Tibial nerve (tissue), 4 donors: ENCODE data around the gene SLC37A1. TPM values are rescaled to one million over a fixed set of nuclear protein-coding genes. Genes with fewer than 3 reads are reported as not detected.

Source experiments
- DNase-seq, 2 donors: peaks; one replicate each; pipeline ENCODE4 v3.0.0-alpha.2; 2019; ENCODE audit warnings: low spot score in 2 of 2
- H3K27ac ChIP-seq, 4 donors: fragments of 200-600 bp; sonication (generic) in 3 of 4; one replicate each; pipeline ENCODE4 v1.5.1; 2017 to 2019; ENCODE audit warnings: mild to moderate bottlenecking in 1 of 4
- H3K27me3 ChIP-seq, 2 donors: fragments of 200-600 bp; sonication (generic) in 1 of 2; one replicate each; pipeline versions ENCODE4 v1.5.1 to v1.6.0; 2017 to 2019
- H3K36me3 ChIP-seq, 3 donors: fragments of 200-600 bp; sonication (generic); one replicate each; pipeline ENCODE4 v1.5.1; 2018 to 2019
- H3K4me1 ChIP-seq, 4 donors: fragments of 200-600 bp; sonication (generic) in 3 of 4; one replicate each; pipeline ENCODE4 v1.5.1; 2017 to 2019
- H3K4me3 ChIP-seq, 4 donors: fragments of 200-600 bp; sonication (generic) in 3 of 4; one replicate each; pipeline ENCODE4 v1.5.1; 2017 to 2019; ENCODE audit warnings: mild to moderate bottlenecking in 1 of 4, moderate library complexity in 1 of 4
- H3K9me3 ChIP-seq, 4 donors: fragments of 200-600 bp; sonication (generic) in 3 of 4; one replicate each; pipeline ENCODE4 v1.5.1; 2017 to 2019
- CTCF ChIP-seq, 5 experiments: fragments of 200-600 bp in 3 of 5; fragments of 450-650 bp in 2 of 5; sonication (generic) in 3 of 5; IDR thresholded peaks; one replicate each; pipeline ENCODE4 v1.5.1; 2016 to 2019; ENCODE audit warnings: antibody characterized with exemption in 5 of 5, mild to moderate bottlenecking in 3 of 5, moderate library complexity in 2 of 5
- EP300 ChIP-seq, 2 donors: sonication (generic); formaldehyde crosslinking; IDR thresholded peaks; one replicate each; pipeline ENCODE4 v1.6.1; 2017; ENCODE audit warnings: antibody characterized with exemption in 2 of 2, mild to moderate bottlenecking in 1 of 2
- POLR2A ChIP-seq, 2 donors: fragments of 450-650 bp; IDR thresholded peaks; one replicate each; pipeline ENCODE4 v1.6.1; 2017; ENCODE audit warnings: antibody characterized with exemption in 2 of 2, mild to moderate bottlenecking in 2 of 2, moderate library complexity in 2 of 2
- WGBS, 2 donors: methylation state at CpG; one replicate each; pipeline ENCODE4 v1.1.5; 2018; 5-methylcytosine and 5-hydroxymethylcytosine counted together
- total RNA-seq, 4 donors: library from RNA; depleted of rRNA; stranded (reverse); fragments of >200 nt; gene quantifications; one replicate each; pipeline ENCODE4 v1.1.0, GENCODE V29; 2016

The SLC37A1 gene
- total RNA-seq, 4 donors from 2014 or later, result 4.4 to 6.7 (median 5.0) TPM

DNA sequence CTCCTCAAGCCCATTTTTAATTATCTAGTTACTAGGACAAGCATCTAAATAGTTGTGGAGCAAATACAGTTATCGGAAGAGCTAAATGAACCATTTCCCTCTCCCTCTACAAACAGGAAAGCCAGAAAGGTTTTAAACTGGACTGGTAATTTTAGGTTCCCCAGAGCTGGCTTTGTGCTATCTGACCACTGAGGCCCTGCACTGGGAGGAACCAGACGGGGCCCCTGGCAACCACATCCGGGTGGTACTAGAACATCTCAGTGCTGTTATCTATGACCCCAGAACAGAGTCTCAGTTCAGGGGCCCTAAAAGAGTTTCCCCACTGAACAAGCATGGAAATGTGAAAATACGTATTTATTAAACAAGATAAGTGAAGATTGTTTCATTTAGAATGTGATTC, 9.9 kb upstream of the SLC37A1 start:
- H3K4me3 ChIP-seq, result no peak overlapping the region
- TF ChIP-seq CTCF (IDR thresholded peaks at IDR 0.05) (no peak), EP300 (IDR thresholded peaks at IDR 0.05) (no peak), POLR2A (IDR thresholded peaks at IDR 0.05) (no peak)
- H3K27me3 ChIP-seq, result no peaks in the 10 kb centered on the region
- no peak for DNase-seq
- 75 to 79% methylated on average over 4 of the region's 4 CpGs for WGBS, 2 donors
- H3K27ac ChIP-seq, result no peak overlapping the region
- H3K4me1 ChIP-seq, result no peaks in the 10 kb centered on the region
- H3K9me3 ChIP-seq, result no peaks in the 10 kb centered on the region
- no peaks in the 10 kb centered on the region for H3K36me3 ChIP-seq

DNA sequence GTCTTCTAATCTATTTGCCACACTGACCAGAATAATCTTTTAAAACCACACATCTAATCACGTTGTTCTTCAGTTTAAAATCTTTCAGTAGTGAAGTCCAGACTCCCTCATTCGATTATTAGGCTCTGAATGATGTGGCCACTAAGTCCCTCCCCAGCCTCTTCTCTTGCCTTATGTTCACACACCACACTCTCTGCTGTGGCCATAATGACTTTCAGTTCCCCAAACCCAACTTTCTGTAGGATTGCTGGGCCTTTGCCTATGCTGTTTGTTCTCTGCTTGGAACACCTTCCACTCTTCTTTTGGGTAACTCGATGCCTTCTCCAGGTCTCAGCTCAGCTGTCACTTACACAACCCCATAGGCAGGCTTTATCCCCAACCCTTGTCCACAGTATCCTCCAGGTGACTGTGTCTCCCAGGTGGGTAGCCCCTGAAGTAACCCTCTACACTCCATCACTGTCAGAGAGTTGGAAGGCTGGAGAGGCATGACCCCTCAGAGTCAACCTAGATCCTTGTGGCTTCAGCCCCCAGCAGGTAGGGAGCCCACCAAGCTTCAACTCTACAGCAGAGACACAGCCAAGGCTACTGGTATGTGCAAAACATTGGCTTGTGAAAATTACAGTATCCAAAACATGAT, 8.4 kb upstream of the SLC37A1 start:
- WGBS, 2 donors, result 84% methylated on average over 3 of the region's 3 CpGs
- H3K9me3 ChIP-seq, result no peaks in the 10 kb centered on the region
- no peak overlapping the region for H3K4me3 ChIP-seq
- H3K36me3 ChIP-seq, result no peaks in the 10 kb centered on the region
- no peaks in the 10 kb centered on the region for H3K27me3 ChIP-seq
- H3K27ac ChIP-seq, result no peak overlapping the region
- no peak for DNase-seq
- TF ChIP-seq CTCF (IDR thresholded peaks at IDR 0.05) (no peak), EP300 (IDR thresholded peaks at IDR 0.05) (no peak), POLR2A (IDR thresholded peaks at IDR 0.05) (no peak)
- H3K4me1 ChIP-seq, result no peaks in the 10 kb centered on the region

- Histone ChIP-seq H3K36me3 (no peaks in the 10 kb centered on the region), H3K27me3 (no peaks in the 10 kb centered on the region), H3K9me3 (no peaks in the 10 kb centered on the region), H3K27ac (no peak overlapping the region), H3K4me3 (no peak overlapping the region), H3K4me1 (no peaks in the 10 kb centered on the region)
- DNase-seq, result no peak
- TF ChIP-seq POLR2A (IDR thresholded peaks at IDR 0.05) (no peak), CTCF (IDR thresholded peaks at IDR 0.05) (no peak), EP300 (IDR thresholded peaks at IDR 0.05) (no peak)
- WGBS, 2 donors, result 90 to 94% methylated on average over 4 of the region's 4 CpGs
Measured at GRCh38 chr21:42507418-42507817, 6.2 kb upstream of the SLC37A1 start.

DNA sequence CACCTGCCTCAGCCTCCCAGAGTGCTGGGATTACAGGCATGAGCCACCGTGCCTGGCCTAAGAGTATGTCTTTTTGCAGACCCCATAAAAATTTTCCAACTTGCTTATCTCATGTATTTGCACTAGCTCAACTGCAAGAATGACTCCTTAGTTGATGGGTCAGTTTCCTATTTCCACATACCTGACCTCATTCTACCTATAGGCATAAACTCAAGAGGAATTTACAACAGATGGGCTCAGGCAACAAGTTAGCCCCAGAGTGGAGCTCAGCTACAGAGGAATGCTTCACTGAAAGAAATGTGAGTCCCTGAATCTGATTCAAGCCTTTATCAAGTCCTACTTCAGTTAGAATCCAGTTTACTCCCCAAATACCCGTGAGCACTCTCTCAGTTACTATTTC, 5.3 kb upstream of the SLC37A1 start:
- H3K4me3 ChIP-seq, result no peak overlapping the region
- WGBS, 2 donors, result 87 to 91% methylated on average over 2 of the region's 2 CpGs
- no peak for DNase-seq
- no peaks in the 10 kb centered on the region for H3K36me3 ChIP-seq
- no peak overlapping the region for H3K27ac ChIP-seq
- H3K4me1 ChIP-seq, result peaks cover 0 to 8% (median 2%) of the 10 kb centered on the region in 4 donors
- TF ChIP-seq CTCF (IDR thresholded peaks at IDR 0.05) (no peak), EP300 (IDR thresholded peaks at IDR 0.05) (no peak), POLR2A (IDR thresholded peaks at IDR 0.05) (no peak)
- H3K9me3 ChIP-seq, result no peaks in the 10 kb centered on the region
- no peaks in the 10 kb centered on the region for H3K27me3 ChIP-seq

DNA sequence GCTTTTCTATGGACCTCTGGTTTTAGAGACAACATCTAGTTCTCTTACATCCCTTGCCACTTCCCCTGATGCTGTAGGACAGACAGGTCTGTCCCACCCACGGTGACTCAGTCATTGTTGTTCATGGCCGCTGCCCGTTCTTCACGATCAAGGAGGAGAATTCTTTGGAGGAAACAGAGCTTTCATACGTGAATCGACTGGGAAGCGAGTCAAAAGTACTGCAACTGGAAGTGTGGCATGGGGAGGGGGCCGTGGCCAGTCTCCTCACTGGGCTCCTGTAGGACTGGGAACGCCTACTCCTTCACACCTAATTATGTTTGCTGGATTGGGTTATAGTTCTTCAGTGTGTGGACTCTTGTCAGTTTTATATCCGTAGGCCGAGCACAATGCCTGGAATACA, 4.4 kb upstream of the SLC37A1 start:
- DNase-seq, result no peak
- H3K27ac ChIP-seq, result no peak overlapping the region
- H3K4me3 ChIP-seq, result no peak overlapping the region
- no peaks in the 10 kb centered on the region for H3K36me3 ChIP-seq
- H3K27me3 ChIP-seq, result no peaks in the 10 kb centered on the region
- no peak for TF ChIP-seq EP300 (IDR thresholded peaks at IDR 0.05)
- TF ChIP-seq CTCF (IDR thresholded peaks at IDR 0.05), result no peak
- TF ChIP-seq POLR2A (IDR thresholded peaks at IDR 0.05), result no peak
- WGBS, 2 donors, result 64 to 66% methylated on average over 11 of the region's 11 CpGs
- no peaks in the 10 kb centered on the region for H3K9me3 ChIP-seq
- H3K4me1 ChIP-seq, result peaks cover 0 to 9% (median 2%) of the 10 kb centered on the region in 4 donors
